NCI-H345 (cell line): ENCODE measurements around the gene ABCG1.

Experiments
- DNase-seq: peaks from one replicate; lab custom pipeline; 2025; lab: John Stamatoyannopoulos, UW

Gene ABCG1

DNA sequence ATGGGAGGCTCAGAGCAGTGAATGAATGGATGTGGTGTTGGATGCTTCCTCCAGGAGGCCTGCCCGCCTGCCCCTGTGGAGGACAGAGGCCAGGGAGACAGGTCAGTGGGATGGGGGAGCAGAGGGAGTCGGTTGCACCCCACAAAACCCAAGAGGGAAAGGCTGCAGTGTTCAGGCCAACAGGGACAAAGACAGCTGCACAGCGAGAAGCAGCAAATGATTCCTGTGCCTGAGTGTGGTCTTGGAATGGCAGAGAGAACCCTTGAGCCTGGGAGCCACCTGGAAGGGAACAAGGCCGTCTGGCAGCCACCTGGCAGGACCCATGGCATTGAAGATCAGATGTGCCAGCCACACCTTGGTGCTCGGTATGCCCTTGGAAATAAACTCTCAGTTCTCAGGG is 88.2 kb downstream of the ABCG1 start:
- peak; percentile 34 for DNase-seq

DNA sequence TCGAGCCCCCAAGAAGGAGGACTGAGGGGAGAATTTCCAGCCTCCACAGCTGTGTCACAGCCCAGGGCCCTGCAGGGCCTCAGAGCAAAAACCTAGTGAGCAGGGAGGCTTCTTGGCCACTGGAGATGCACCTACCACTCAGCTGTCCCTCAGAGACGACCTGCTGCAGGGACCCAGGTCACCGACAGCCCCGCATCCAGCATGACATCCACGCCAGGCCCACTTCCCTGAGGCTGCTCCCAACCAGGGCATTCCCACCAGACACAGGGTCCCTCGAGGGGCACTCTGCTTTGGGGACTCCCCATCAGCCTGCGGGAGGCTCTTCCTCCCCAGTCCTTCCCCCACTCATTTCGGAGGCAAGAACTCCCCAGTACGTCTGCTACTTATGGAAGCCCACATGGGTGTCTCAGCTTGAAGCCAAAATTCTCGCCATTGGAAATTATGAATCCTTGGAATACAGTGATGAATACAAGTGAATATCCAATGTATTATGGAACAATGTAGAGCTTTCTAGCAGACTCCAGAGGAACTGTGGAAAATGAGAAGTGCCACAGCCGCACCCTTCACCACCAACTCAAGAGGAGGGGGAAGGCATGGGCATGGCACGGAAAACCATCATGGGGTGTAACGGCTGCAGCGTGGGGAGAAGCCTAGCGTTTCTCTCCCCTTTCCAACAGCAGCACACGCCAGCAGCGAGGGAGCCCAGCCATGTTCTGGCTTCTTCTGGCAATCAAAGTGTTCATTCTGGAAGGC is 89.4 kb downstream of the ABCG1 start:
- no peak for DNase-seq

DNA sequence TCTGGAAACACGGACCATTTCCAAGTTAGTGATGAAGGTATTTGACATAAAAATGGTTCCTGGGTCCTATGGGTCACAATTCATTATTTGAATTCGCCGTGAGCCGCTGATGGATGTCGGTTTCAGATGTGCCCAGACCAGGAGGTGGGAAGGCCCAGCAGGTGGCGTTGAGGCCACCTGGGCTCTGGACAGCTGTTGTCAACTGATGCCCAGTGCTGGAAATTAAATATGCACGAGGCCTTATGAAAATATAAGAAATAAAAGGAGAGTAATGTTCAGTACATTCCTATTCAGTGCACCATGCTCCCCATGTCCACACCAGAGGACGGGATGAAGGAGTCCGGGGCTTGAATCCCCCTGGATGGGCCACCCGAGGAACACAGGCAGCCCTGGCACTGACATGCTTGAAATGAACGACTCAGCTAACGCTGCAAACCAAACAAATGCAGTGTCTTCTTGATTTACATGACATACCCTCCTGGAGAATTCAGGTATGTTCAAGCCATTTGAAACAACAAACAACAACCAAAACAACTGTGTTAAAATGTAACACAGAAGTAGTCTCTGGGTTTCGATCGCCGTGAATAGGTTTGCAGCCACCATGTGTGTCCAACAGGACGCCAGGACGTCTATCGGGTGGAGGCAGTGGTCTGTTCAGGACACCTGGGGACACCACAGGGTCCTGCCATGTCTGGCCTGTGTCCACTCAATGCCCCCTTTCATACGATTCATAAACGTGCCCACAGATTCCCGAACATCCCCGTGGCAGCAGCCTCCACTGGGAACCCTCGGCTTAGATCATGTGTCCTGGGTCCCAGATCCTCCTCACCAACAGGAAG is 90.2 kb downstream of the ABCG1 start:
- DNase-seq = no peak

DNA sequence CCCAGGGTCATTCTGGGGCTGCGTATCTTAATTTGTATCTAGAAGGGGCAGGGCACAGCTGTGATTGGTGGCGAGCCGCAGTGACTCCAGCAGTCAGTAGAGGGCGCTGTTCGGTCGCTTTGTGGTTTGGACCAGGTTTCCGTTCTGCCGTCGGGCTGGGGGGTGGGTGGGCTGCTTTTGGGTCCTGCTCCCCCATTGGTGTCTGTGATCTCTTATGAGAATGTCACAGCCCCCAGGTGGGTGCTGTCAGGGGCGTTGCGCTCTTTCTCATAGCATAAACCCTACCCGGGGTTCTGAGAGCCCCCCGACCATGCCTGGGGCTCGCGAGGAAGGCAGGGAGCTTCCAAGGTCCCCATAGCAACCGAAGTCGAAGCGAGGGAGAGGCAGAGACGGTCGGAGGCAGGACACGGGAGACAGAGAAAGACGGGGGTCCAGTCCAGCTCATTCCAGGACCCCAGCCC is 90.8 kb downstream of the ABCG1 start:
- peak; percentile 85 for DNase-seq

DNA sequence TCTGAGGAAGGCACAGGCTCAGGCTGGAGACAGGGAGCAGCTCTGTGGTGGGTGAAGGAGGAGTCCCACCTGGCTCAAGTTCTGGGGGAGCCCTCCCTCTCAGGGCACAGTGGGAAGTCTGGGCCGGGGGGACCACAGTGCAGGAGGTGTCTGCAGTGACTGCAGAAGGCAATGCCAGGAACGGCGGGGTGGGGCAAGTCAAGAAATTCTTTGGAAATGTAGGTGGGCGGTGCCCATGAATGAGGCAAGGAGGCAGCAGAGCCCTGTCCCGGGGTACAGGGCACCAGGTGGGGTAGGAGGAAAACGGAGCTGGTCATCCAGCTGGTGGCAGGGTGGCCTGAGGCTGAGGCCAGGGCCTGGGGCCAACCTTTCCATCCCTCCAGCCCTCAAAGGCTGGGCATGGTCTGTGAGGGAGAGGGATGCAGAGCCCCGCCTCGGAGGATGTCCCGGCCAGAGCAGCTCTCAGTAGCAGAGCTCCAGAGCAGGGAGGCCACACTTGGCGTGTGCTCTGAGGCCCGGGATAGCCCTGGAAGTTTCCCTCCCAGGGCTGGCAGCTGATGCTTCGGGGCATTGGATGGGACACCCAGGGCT is 91.6 kb downstream of the ABCG1 start:
- DNase-seq = peak; percentile 45

DNA sequence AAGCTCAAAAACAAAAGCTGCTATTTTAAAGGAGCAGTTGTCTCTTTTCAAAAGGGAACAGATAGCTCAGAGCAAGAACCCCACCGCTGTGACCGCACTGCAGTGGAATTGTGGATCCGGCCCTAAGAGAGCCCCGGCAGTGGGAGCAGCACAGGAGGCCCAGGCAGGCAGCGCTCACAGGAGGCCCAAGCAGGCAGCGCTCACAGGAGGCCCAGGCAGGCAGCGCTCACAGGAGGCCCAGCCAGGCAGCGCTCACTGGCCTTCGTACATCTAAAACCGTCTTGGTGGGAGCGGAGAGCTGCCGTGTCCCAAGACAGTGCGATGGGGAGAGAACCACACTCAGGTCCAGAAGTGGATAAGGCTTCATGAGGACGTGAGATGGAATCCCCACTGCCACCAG is 92.2 kb downstream of the ABCG1 start:
- peak; percentile 65 for DNase-seq

DNA sequence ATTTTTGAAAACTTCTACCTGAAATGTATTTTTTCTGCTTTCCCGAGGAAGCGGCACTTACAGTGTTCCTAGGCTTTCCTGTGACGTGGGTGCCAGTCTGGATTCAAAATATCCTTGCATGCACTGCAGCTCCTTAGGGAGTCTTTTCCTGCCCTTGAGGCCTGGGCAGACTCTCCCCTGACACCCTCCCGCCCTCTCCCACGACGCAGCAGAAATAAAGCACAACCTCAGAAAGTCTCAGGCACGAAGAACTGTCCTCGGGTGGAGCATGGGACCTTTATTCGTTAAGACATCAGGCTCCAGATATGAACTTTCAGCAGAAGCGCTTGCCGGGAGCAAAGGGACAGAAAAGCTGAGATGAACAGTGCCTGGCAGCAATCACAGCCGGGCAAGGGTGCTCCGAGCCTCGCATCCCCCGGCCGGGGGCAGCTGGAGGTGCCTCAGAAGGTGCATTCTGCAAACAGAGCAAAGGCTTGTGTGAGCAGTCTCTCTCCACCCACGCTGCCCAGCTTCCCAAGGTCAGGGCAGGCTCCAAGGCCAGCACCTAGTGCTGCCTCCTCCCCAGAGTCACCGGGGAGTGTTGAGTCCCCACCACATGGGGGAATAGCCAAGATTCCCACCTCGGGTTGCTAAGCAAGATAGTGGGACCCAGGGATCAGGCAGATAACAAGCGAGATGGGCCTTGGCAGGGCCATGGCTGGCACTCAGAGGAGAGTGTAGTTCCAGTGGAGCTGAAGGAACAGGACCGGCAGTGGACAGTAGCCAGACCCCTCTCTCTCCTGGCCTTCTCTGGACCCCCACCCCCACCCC is 93.1 kb downstream of the ABCG1 start:
- DNase-seq = peak; percentile 44

GRCh38 chr21:42312626-42313104 is 93.7 kb downstream of the ABCG1 start:
- peak; percentile 76 for DNase-seq

- DNase-seq = peak; percentile 96
Observed at GRCh38 chr21:42313501-42313969, 94.6 kb downstream of the ABCG1 start.

GRCh38 chr21:42314616-42315295 is 95.8 kb downstream of the ABCG1 start:
- DNase-seq = peak; percentile 38

- DNase-seq = peak; percentile 99
Observed at GRCh38 chr21:42315296-42315891, 96.5 kb downstream of the ABCG1 start, which contains the start of gene TFF3. TFF3 (minus strand) TSS chr21:42315409; CDS start chr21:42315374, 35 bp downstream.

- peak; percentile 68 for DNase-seq
Observed at GRCh38 chr21:42316891-42317290, 98.0 kb downstream of the ABCG1 start.

- peak; percentile 94 for DNase-seq
Observed at GRCh38 chr21:42317341-42317741, 98.4 kb downstream of the ABCG1 start.

DNA sequence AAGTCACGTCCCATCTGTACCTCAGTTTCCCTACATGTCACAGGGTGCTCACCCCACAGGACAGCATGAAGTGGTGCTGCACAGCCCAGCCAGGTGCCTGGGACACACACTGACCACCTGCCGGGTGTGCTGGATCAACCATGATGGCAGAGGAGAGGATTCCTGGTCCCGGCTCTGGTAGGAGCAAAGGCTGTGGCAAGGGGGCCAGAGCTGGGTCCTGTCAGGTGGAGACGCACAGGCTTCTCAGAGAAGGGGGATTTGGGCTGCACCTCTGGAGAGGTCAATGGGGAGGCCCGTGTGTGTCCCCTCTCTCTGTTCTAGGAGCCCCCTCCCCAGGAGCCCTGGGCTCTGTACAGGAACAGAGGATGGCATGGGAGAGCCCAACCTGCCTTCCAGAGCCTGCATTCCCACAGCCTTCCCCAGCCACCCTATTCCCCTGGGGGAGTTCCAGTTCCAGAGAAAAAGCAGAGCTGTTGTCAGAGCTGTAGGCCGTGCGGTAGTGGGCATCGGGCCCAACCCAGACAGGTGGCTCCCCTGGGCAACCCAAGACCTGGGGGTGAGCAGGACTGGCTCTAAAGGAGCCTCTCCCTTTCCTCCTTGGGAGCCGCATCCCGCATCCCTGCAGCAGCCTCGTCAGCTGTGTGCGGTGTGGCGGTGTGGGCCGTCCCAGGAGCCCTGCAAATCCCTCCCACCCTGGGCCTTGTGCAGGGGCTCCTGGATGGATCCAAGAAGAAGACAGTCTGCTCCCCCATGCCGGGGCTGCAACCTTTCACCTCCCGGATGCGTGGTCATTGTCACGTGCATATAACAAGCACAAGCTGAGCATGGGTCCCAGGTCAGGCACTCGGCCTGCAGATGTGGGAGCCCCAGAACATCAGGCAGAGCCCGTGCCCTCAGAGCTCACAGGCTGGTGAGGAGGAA is 99.1 kb downstream of the ABCG1 start:
- peak; percentile 75 for DNase-seq

DNA sequence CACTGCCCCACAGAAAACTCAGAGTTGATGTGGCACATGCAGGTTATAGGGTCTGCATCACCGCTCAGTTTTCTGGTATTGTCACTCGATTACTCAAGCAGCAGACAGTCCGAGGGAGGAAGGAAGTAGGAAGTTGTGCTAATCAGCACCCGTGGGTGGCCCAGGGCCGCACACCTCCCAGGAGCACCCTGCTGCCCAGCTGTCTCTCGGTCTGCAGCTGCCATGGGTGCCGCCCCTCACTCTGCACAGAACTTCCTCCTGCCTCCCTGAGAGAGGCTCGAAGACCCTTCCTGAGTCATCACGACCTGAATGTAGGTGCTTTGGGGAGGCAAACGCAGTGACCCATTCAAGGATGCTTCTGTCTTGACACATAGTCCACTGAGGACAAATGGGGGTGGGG is 100.4 kb downstream of the ABCG1 start:
- DNase-seq = no peak

DNA sequence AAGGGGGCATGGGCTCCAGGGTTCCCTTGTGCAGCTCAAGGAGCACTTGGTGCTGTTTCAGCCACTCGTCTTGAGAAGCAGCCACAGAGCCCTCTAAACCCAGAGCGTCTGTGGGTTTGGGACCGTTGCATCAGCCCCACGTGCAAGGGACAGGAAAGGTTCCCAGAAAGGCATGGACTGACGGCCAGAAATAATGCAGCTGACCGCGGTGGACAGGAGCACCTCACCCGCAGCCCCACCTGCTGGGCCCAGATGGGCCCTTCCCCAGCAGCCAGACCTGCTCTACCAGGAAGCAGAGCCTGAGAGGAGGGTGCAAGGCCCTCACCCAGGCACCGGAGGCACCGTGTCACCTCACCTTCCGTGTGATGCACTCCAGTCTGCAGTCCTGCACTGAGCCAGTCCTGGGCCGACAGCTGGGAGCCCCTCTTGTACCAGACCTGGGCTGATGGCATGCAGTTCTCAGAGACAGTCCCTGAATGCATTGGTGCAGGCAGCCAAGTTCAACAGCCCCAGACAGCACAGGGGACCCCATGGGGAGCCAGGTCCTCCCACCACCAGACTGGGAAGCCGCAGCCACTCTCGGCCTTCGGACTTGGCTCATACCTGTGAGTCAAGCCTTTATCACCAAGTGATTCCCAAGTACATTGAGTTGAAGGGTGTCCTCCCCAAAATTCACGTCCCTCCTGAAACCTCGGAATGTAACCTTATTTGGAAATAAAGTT is 101.1 kb downstream of the ABCG1 start:
- DNase-seq = no peak

DNA sequence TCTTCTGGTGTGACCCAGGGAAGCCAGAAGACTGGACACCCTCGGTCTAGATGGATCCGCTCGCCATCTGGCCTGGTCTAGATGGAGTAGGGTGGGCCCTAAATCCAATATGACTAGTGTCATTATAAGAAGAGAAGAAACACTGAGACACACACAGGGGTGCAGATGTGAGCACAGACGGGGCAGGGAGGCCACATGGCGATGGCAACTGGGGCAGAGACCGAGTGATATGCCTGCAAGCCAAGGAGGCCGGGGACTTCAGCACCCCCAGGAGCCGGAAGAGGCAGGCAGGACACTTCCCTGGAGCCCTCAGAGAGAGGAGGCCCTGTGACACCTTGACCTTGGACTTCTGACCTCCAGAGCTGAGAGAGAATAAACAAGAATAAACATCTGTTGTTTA is 101.9 kb downstream of the ABCG1 start:
- no peak for DNase-seq

- DNase-seq = no peak
Observed at GRCh38 chr21:42321231-42321630, 102.3 kb downstream of the ABCG1 start.

- DNase-seq = no peak
Observed at GRCh38 chr21:42321845-42322244, 102.9 kb downstream of the ABCG1 start.
